ENCODE data around the gene MDM2. TPM values are rescaled to one million over a fixed set of nuclear protein-coding genes. Genes with fewer than 3 reads are reported as not detected.

Gene MDM2
- total RNA-seq, 2 donors from 2014 or later: 102 to 137 TPM

DNA sequence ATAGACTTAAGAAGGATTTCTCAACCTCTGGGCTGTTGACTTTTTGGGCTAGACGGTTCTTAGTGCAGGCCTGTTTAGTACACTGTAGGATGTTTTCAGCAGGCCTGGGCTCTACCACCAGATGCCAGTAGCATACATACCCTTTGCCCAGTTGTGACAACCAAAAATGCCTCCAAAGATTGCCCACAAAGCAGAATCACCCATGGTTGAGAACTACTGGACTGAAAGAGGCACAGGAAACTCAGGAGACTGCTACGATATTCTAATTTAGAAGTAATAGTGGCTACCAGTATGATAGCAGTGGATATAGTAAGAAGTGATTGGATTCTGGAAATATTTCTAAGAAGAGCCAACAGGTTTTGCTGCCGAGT, 46.5 kb upstream of the MDM2 start:
- WGBS, 2 experiments (ENCODE audit: insufficient coverage in 1 of 2, insufficient read length in 1 of 2): 94 to 100% methylated on average over 3 of the region's 3 CpGs
- no peak for DNase-seq
- Histone ChIP-seq H3K9ac (ENCODE audit: extremely low read depth, low read length, poor library complexity, severe bottlenecking) (no peak overlapping the region), H3K4me1 (ENCODE audit: control insufficient read depth, insufficient read depth, low read length) (no peaks in the 10 kb centered on the region), H3K9me3 (ENCODE audit: control insufficient read depth, low read length) (no peaks in the 10 kb centered on the region), H3K27me3 (ENCODE audit: control insufficient read depth, insufficient read depth, low read length, poor library complexity, severe bottlenecking) (no peaks in the 10 kb centered on the region), H3K36me3 (ENCODE audit: control insufficient read depth, insufficient read depth, low read length) (peaks cover 54% of the 10 kb centered on the region), H3K4me3 (ENCODE audit: low read length) (no peak overlapping the region), H3K27ac (ENCODE audit: low read depth, low read length) (no peak overlapping the region)
- H3K27ac Mint-ChIP-seq: no peak overlapping the region
- H3K9me3 Mint-ChIP-seq: no peaks in the 10 kb centered on the region
- H3K4me1 Mint-ChIP-seq: peaks cover 6% of the 10 kb centered on the region
- no peaks in the 10 kb centered on the region for H3K27me3 Mint-ChIP-seq (ENCODE audit: insufficient read depth)
- peaks cover 71% of the 10 kb centered on the region for H3K36me3 Mint-ChIP-seq (ENCODE audit: low read depth)
- TF ChIP-seq CTCF (conservative IDR thresholded peaks at IDR 0.05): no peak
- no peak overlapping the region for H3K4me3 Mint-ChIP-seq

GRCh38 chr12:68761901-68762630, 45.9 kb upstream of the MDM2 start:
- H3K36me3 Mint-ChIP-seq (ENCODE audit: low read depth): peaks cover 70% of the 10 kb centered on the region

GRCh38 chr12:68762691-68763090, 45.3 kb upstream of the MDM2 start:
- peaks cover 51% of the 10 kb centered on the region for H3K36me3 ChIP-seq (ENCODE audit: control insufficient read depth, insufficient read depth, low read length)
- peaks cover 6% of the 10 kb centered on the region for H3K4me1 Mint-ChIP-seq
- 94 to 100% methylated on average over 1 to 3 of the region's 3 CpGs for WGBS, 2 experiments (ENCODE audit: insufficient coverage in 1 of 2, insufficient read length in 1 of 2)
- H3K4me3 ChIP-seq (ENCODE audit: low read length): no peak overlapping the region
- TF ChIP-seq CTCF (conservative IDR thresholded peaks at IDR 0.05): no peak
- H3K27ac ChIP-seq (ENCODE audit: low read depth, low read length): no peak overlapping the region
- H3K4me3 Mint-ChIP-seq: no peak overlapping the region
- H3K36me3 Mint-ChIP-seq (ENCODE audit: low read depth): peaks cover 68% of the 10 kb centered on the region
- no peaks in the 10 kb centered on the region for H3K9me3 ChIP-seq (ENCODE audit: control insufficient read depth, low read length)
- H3K9ac ChIP-seq (ENCODE audit: extremely low read depth, low read length, poor library complexity, severe bottlenecking): no peak overlapping the region
- no peaks in the 10 kb centered on the region for H3K9me3 Mint-ChIP-seq
- no peaks in the 10 kb centered on the region for H3K27me3 ChIP-seq (ENCODE audit: control insufficient read depth, insufficient read depth, low read length, poor library complexity, severe bottlenecking)
- DNase-seq: no peak
- no peak overlapping the region for H3K27ac Mint-ChIP-seq
- H3K27me3 Mint-ChIP-seq (ENCODE audit: insufficient read depth): no peaks in the 10 kb centered on the region
- H3K4me1 ChIP-seq (ENCODE audit: control insufficient read depth, insufficient read depth, low read length): no peaks in the 10 kb centered on the region

More at GRCh38 chr12:68761901-68762630, 45.9 kb upstream of the MDM2 start:
- no peaks in the 10 kb centered on the region for H3K27me3 Mint-ChIP-seq (ENCODE audit: insufficient read depth)
- H3K9me3 Mint-ChIP-seq: no peaks in the 10 kb centered on the region
- no peak overlapping the region for H3K4me3 Mint-ChIP-seq
- 89 to 95% methylated on average over 5 to 8 of the region's 8 CpGs for WGBS, 2 experiments (ENCODE audit: insufficient coverage in 1 of 2, insufficient read length in 1 of 2)
- Histone ChIP-seq H3K36me3 (ENCODE audit: control insufficient read depth, insufficient read depth, low read length) (peaks cover 57% of the 10 kb centered on the region), H3K27ac (ENCODE audit: low read depth, low read length) (no peak overlapping the region), H3K27me3 (ENCODE audit: control insufficient read depth, insufficient read depth, low read length, poor library complexity, severe bottlenecking) (no peaks in the 10 kb centered on the region), H3K4me1 (ENCODE audit: control insufficient read depth, insufficient read depth, low read length) (no peaks in the 10 kb centered on the region), H3K9ac (ENCODE audit: extremely low read depth, low read length, poor library complexity, severe bottlenecking) (no peak overlapping the region), H3K9me3 (ENCODE audit: control insufficient read depth, low read length) (no peaks in the 10 kb centered on the region), H3K4me3 (ENCODE audit: low read length) (no peak overlapping the region)
- peaks cover 6% of the 10 kb centered on the region for H3K4me1 Mint-ChIP-seq
- TF ChIP-seq CTCF (conservative IDR thresholded peaks at IDR 0.05): no peak
- DNase-seq: no peak
- H3K27ac Mint-ChIP-seq: no peak overlapping the region

Measured in endodermal cell (in vitro differentiated cells).